HL-60 (cell line): ENCODE data around the gene MYOZ3.

Experiments used
- DNase-seq, 2 experiments: peaks; one replicate each; pipeline ENCODE4 v3.0.0-alpha.2; 2010 to 2020; ENCODE audit warnings: low read depth in 1 of 2, low spot score in 1 of 2
- H3K27ac ChIP-seq: fragments of 250-450 bp; sonication (Bioruptor Pico); replicated peaks from 2 replicates; pipeline ENCODE4 v1.5.1; 2020; ENCODE audit warnings: mild to moderate bottlenecking, moderate library complexity
- H3K27me3 ChIP-seq: fragments of 250-450 bp; sonication (Bioruptor Pico); 2 replicates; pipeline ENCODE4 v1.5.1; 2021; ENCODE audit warnings: mild to moderate bottlenecking, moderate library complexity; ENCODE audit not compliant: insufficient read depth, poor library complexity, severe bottlenecking
- H3K4me3 ChIP-seq: replicated peaks from 2 replicates; pipeline ENCODE4 v1.5.1; 2011; ENCODE audit warnings: mild to moderate bottlenecking, control low read depth, low read length; ENCODE audit not compliant: insufficient read depth
- GABPA ChIP-seq: IDR thresholded peaks from 2 replicates; pipeline ENCODE4 v1.6.1; 2012; ENCODE audit warnings: low read depth
- POLR2AphosphoS5 ChIP-seq: IDR thresholded peaks from 2 replicates; pipeline ENCODE4 v1.6.1; 2012; ENCODE audit warnings: low read depth
- REST ChIP-seq: IDR thresholded peaks from 2 replicates; pipeline ENCODE4 v1.6.1; 2012; ENCODE audit warnings: low read depth; ENCODE audit not compliant: insufficient replicate concordance
- SPI1 ChIP-seq: IDR thresholded peaks from 2 replicates; pipeline ENCODE4 v1.6.1; 2012; ENCODE audit warnings: low read depth, mild to moderate bottlenecking, borderline replicate concordance
- TF ChIP-seq, protein P1 (sequence below): IDR thresholded peaks from one replicate; pipeline ENCODE4 v1.5.1; 2011; ENCODE audit warnings: low read length, control low read depth, inconsistent platforms; ENCODE audit not compliant: insufficient read depth

Gene MYOZ3

GRCh38 chr5:150616024-150616470 lies 45.0 kb upstream of the MYOZ3 start:
- H3K27me3 ChIP-seq = peaks cover 3% of the 10 kb centered on the region

DNA sequence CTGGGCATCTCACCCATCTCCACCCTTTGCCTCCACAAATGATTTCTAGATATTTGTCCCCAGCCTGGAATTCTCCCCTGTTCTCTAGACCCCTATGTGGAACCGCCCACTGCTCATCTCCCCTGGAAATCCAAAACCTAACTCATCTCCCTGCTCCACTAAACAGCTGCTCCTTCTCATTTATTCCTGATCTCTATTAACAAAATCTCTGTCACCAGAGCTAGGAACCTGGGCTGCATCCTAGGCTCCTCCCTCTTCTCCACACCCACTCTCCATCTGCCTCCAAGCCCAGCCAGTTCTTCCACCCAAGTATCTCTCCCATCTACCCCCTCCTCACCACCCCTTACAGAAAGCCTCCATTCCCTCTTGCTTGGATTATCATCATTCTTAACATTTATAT lies 44.5 kb upstream of the MYOZ3 start:
- TF ChIP-seq SPI1 (no peak), GABPA (no peak)
- Histone ChIP-seq H3K27me3 (peaks cover 3% of the 10 kb centered on the region), H3K4me3 (no peak overlapping the region), H3K27ac (no peak overlapping the region)
- DNase-seq = no peak

More at GRCh38 chr5:150616024-150616470, 45.0 kb upstream of the MYOZ3 start:
- Histone ChIP-seq H3K4me3 (no peak overlapping the region), H3K27ac (no peak overlapping the region)
- DNase-seq = no peak
- TF ChIP-seq, protein P1, sequence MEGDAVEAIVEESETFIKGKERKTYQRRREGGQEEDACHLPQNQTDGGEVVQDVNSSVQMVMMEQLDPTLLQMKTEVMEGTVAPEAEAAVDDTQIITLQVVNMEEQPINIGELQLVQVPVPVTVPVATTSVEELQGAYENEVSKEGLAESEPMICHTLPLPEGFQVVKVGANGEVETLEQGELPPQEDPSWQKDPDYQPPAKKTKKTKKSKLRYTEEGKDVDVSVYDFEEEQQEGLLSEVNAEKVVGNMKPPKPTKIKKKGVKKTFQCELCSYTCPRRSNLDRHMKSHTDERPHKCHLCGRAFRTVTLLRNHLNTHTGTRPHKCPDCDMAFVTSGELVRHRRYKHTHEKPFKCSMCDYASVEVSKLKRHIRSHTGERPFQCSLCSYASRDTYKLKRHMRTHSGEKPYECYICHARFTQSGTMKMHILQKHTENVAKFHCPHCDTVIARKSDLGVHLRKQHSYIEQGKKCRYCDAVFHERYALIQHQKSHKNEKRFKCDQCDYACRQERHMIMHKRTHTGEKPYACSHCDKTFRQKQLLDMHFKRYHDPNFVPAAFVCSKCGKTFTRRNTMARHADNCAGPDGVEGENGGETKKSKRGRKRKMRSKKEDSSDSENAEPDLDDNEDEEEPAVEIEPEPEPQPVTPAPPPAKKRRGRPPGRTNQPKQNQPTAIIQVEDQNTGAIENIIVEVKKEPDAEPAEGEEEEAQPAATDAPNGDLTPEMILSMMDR = no peak
- TF ChIP-seq SPI1 (no peak), POLR2AphosphoS5 (no peak), GABPA (no peak), REST (no peak)

GRCh38 chr5:150618163-150618562 lies 42.9 kb upstream of the MYOZ3 start:
- Histone ChIP-seq H3K27ac (no peak overlapping the region), H3K4me3 (no peak overlapping the region), H3K27me3 (peaks cover 3% of the 10 kb centered on the region)
- no peak for TF ChIP-seq POLR2AphosphoS5
- TF ChIP-seq, protein P1 = no peak
- TF ChIP-seq SPI1 = no peak
- no peak for TF ChIP-seq GABPA
- TF ChIP-seq REST = no peak
- no peak for DNase-seq

GRCh38 chr5:150618588-150619281 lies 42.3 kb upstream of the MYOZ3 start:
- no peak overlapping the region for H3K27ac ChIP-seq
- peaks cover 4% of the 10 kb centered on the region for H3K27me3 ChIP-seq
- no peak for TF ChIP-seq GABPA
- TF ChIP-seq, protein P1 = no peak
- TF ChIP-seq REST = no peak
- no peak for TF ChIP-seq SPI1
- TF ChIP-seq POLR2AphosphoS5 = no peak
- no peak for DNase-seq
- no peak overlapping the region for H3K4me3 ChIP-seq
